HEK293 (cell line): ENCODE measurements around the gene HES7.
"Not testable (repeated sequence)": the region's sequence is repeated elsewhere in the genome, so short reads cannot be mapped to it uniquely, and the experiment has no call there.

Experiments
- CTCF ChIA-PET: fragments of 350-600 bp; formaldehyde crosslinking; extraction: SDS; loops from one replicate; lab custom pipeline; 2021; ENCODE audit warnings: antibody characterized with exemption; lab: Yijun Ruan, JAX
- POLR2A ChIA-PET: fragments of 300-600 bp; formaldehyde crosslinking; extraction: SDS; loops from one replicate; lab custom pipeline; 2020; ENCODE audit warnings: antibody characterized with exemption, inconsistent platforms; lab: Yijun Ruan, JAX
- H3K27ac ChIP-seq: fragments of 200-500 bp; sonication (Bioruptor generic); 2 replicates; pipeline ENCODE4 v1.5.1; 2014; ENCODE audit warnings: low read depth, low read length, control low read depth, inconsistent platforms; ENCODE audit errors: extremely low read depth
- H3K36me3 ChIP-seq, 2 experiments: fragments of 200-500 bp in 1 of 2; sonication (Bioruptor generic) in 1 of 2; 1 replicate in 1 of 2; 2 replicates in 1 of 2; pipeline ENCODE4 v1.5.1; 2014 to 2017; ENCODE audit warnings: inconsistent platforms in 2 of 2, low read length in 2 of 2; ENCODE audit not compliant: control insufficient read depth in 2 of 2, insufficient read depth in 1 of 2
- H3K4me1 ChIP-seq: fragments of 200-500 bp; sonication (Bioruptor generic); 2 replicates; pipeline ENCODE4 v1.5.1; 2014; ENCODE audit warnings: mild to moderate bottlenecking, low read length, inconsistent platforms; ENCODE audit not compliant: control insufficient read depth, insufficient read depth
- H3K4me3 ChIP-seq: 2 replicates; pipeline ENCODE4 v1.5.1; 2011; ENCODE audit warnings: low read depth, mild to moderate bottlenecking, control low read depth, low read length, moderate library complexity
- H3K9me3 ChIP-seq: fragments of 200-500 bp; sonication (Bioruptor generic); 2 replicates; pipeline ENCODE4 v1.5.1; 2014; ENCODE audit warnings: low read depth, low read length, inconsistent platforms; ENCODE audit not compliant: control insufficient read depth, insufficient read depth
- GFI1B ChIP-seq: fragments of 450-650 bp; formaldehyde crosslinking; IDR thresholded peaks from 2 replicates; pipeline ENCODE4 v1.5.1; 2016; ENCODE audit warnings: missing biosample characterization, missing genetic modification characterization
- MZF1 ChIP-seq: fragments of 450-650 bp; formaldehyde crosslinking; IDR thresholded peaks from 2 replicates; pipeline ENCODE4 v1.5.1; 2017; ENCODE audit warnings: missing biosample characterization, missing genetic modification characterization, borderline replicate concordance
- ZBTB1 ChIP-seq: fragments of 450-650 bp; formaldehyde crosslinking; IDR thresholded peaks from 2 replicates; pipeline ENCODE4 v1.5.1; 2016; ENCODE audit warnings: missing biosample characterization, missing genetic modification characterization
- ZBTB21 ChIP-seq: fragments of 450-650 bp; formaldehyde crosslinking; IDR thresholded peaks from 2 replicates; pipeline ENCODE4 v1.5.1; 2017; ENCODE audit warnings: missing biosample characterization, missing genetic modification characterization
- ZNF19 ChIP-seq: fragments of 450-650 bp; formaldehyde crosslinking; IDR thresholded peaks from 2 replicates; pipeline ENCODE4; 2016; ENCODE audit warnings: missing biosample characterization, missing genetic modification characterization, low read depth
- ZNF221 ChIP-seq: fragments of 450-650 bp; formaldehyde crosslinking; IDR thresholded peaks from 2 replicates; pipeline ENCODE4 v1.5.1; 2017; ENCODE audit warnings: missing biosample characterization, missing genetic modification characterization, borderline replicate concordance
- ZNF223 ChIP-seq: fragments of 450-650 bp; formaldehyde crosslinking; IDR thresholded peaks from 2 replicates; pipeline ENCODE4 v1.5.1; 2016; ENCODE audit warnings: missing biosample characterization, missing genetic modification characterization
- ZNF23 ChIP-seq: fragments of 450-650 bp; formaldehyde crosslinking; IDR thresholded peaks from 2 replicates; pipeline ENCODE4 v1.5.1; 2016; ENCODE audit warnings: missing biosample characterization, missing genetic modification characterization, borderline replicate concordance
- ZNF24 ChIP-seq: fragments of 450-650 bp; formaldehyde crosslinking; IDR thresholded peaks from 2 replicates; pipeline ENCODE4 v1.5.1; 2016; ENCODE audit warnings: missing biosample characterization, missing genetic modification characterization
- ZNF366 ChIP-seq: fragments of 450-650 bp; formaldehyde crosslinking; conservative IDR thresholded peaks from 2 replicates; pipeline ENCODE4 v1.5.1; 2016; ENCODE audit warnings: missing biosample characterization, missing genetic modification characterization
- ZNF433 ChIP-seq: fragments of 450-650 bp; formaldehyde crosslinking; IDR thresholded peaks from 2 replicates; pipeline ENCODE4 v1.5.1; 2016; ENCODE audit warnings: missing biosample characterization, missing genetic modification characterization, low read depth
- ZNF529 ChIP-seq: fragments of 450-650 bp; formaldehyde crosslinking; IDR thresholded peaks from 2 replicates; pipeline ENCODE4 v1.5.1; 2017; ENCODE audit warnings: missing genetic modification characterization, missing biosample characterization; ENCODE audit not compliant: insufficient replicate concordance
- ZNF530 ChIP-seq: fragments of 450-650 bp; formaldehyde crosslinking; IDR thresholded peaks from 2 replicates; pipeline ENCODE4 v1.5.1; 2016; ENCODE audit warnings: low read depth, missing biosample characterization, missing genetic modification characterization
- ZNF548 ChIP-seq: fragments of 450-650 bp; formaldehyde crosslinking; IDR thresholded peaks from 2 replicates; pipeline ENCODE4 v1.5.1; 2016; ENCODE audit warnings: missing biosample characterization, missing genetic modification characterization
- ZNF558 ChIP-seq: fragments of 450-650 bp; formaldehyde crosslinking; IDR thresholded peaks from 2 replicates; pipeline ENCODE4 v1.5.1; 2016; ENCODE audit warnings: missing biosample characterization, missing genetic modification characterization
- ZNF610 ChIP-seq: fragments of 450-650 bp; formaldehyde crosslinking; IDR thresholded peaks from 2 replicates; pipeline ENCODE4 v1.5.1; 2016; ENCODE audit warnings: missing biosample characterization, missing genetic modification characterization, borderline replicate concordance
- ZNF629 ChIP-seq: fragments of 450-650 bp; formaldehyde crosslinking; IDR thresholded peaks from 2 replicates; pipeline ENCODE4 v1.5.1; 2017; ENCODE audit warnings: missing biosample characterization, missing genetic modification characterization
- ZNF654 ChIP-seq: fragments of 450-650 bp; formaldehyde crosslinking; IDR thresholded peaks from 2 replicates; pipeline ENCODE4 v1.5.1; 2016; ENCODE audit warnings: low read depth, missing biosample characterization, missing genetic modification characterization
- ZNF791 ChIP-seq: fragments of 450-650 bp; formaldehyde crosslinking; IDR thresholded peaks from 2 replicates; pipeline ENCODE4 v1.5.1; 2016; ENCODE audit warnings: missing biosample characterization, missing genetic modification characterization
- TF ChIP-seq, protein P1 (sequence below): fragments of 450-650 bp; formaldehyde crosslinking; IDR thresholded peaks from 2 replicates; pipeline ENCODE4; 2016; ENCODE audit warnings: missing biosample characterization, missing genetic modification characterization
- TF ChIP-seq, protein P2 (sequence below): fragments of 450-650 bp; formaldehyde crosslinking; conservative IDR thresholded peaks from 2 replicates; pipeline ENCODE4 v1.5.1; 2016; ENCODE audit warnings: low read depth, missing biosample characterization, missing genetic modification characterization
- TF ChIP-seq, protein P3 (sequence below): fragments of 450-650 bp; formaldehyde crosslinking; IDR thresholded peaks from 2 replicates; pipeline ENCODE4 v1.5.1; 2016; ENCODE audit warnings: missing biosample characterization, missing genetic modification characterization
- TF ChIP-seq, protein P4 (sequence below): fragments of 450-650 bp; formaldehyde crosslinking; IDR thresholded peaks from 2 replicates; pipeline ENCODE4 v1.5.1; 2016; ENCODE audit warnings: missing biosample characterization, missing genetic modification characterization

The HES7 gene

GRCh38 chr17:8079291-8080207 lies 44.4 kb downstream of the HES7 start (continued):
- TF ChIP-seq, protein P1, sequence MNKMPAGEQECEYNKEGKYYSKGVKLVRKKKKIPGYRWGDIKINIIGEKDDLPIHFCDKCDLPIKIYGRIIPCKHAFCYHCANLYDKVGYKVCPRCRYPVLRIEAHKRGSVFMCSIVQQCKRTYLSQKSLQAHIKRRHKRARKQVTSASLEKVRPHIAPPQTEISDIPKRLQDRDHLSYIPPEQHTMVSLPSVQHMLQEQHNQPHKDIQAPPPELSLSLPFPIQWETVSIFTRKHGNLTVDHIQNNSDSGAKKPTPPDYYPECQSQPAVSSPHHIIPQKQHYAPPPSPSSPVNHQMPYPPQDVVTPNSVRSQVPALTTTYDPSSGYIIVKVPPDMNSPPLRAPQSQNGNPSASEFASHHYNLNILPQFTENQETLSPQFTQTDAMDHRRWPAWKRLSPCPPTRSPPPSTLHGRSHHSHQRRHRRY, result no peak
- TF ChIP-seq ZNF221 (tag by site-specific recombination), result no peak
- TF ChIP-seq ZNF548 (tag by site-specific recombination), result no peak
- TF ChIP-seq, all 188 proteins: peak for 63

- H3K36me3 ChIP-seq, H3K9me3 ChIP-seq, H3K4me3 ChIP-seq, H3K4me1 ChIP-seq, H3K27ac ChIP-seq, POLR2A ChIA-PET: not testable (repeated sequence)
- CTCF ChIA-PET, result interaction anchor here (0.5 to 27.3 kb wide), 5 partner anchors 11 to 49 kb away, joined by 3 to 561 read pairs (median 214); partner anchors contain the start of genes ALOX12B and ALOXE3
- peak; percentile 47 for TF ChIP-seq ZNF529 (tag by site-specific recombination)
- TF ChIP-seq ZNF19, result 0 out of 2 replicates have a peak, but pooled peaks have one; percentile 70
- peak; percentile 68 for TF ChIP-seq ZNF223
- peak; percentile 59; the same call in 1 of the 2 replicates for TF ChIP-seq ZBTB1 (tag by site-specific recombination)
- TF ChIP-seq, protein P2, sequence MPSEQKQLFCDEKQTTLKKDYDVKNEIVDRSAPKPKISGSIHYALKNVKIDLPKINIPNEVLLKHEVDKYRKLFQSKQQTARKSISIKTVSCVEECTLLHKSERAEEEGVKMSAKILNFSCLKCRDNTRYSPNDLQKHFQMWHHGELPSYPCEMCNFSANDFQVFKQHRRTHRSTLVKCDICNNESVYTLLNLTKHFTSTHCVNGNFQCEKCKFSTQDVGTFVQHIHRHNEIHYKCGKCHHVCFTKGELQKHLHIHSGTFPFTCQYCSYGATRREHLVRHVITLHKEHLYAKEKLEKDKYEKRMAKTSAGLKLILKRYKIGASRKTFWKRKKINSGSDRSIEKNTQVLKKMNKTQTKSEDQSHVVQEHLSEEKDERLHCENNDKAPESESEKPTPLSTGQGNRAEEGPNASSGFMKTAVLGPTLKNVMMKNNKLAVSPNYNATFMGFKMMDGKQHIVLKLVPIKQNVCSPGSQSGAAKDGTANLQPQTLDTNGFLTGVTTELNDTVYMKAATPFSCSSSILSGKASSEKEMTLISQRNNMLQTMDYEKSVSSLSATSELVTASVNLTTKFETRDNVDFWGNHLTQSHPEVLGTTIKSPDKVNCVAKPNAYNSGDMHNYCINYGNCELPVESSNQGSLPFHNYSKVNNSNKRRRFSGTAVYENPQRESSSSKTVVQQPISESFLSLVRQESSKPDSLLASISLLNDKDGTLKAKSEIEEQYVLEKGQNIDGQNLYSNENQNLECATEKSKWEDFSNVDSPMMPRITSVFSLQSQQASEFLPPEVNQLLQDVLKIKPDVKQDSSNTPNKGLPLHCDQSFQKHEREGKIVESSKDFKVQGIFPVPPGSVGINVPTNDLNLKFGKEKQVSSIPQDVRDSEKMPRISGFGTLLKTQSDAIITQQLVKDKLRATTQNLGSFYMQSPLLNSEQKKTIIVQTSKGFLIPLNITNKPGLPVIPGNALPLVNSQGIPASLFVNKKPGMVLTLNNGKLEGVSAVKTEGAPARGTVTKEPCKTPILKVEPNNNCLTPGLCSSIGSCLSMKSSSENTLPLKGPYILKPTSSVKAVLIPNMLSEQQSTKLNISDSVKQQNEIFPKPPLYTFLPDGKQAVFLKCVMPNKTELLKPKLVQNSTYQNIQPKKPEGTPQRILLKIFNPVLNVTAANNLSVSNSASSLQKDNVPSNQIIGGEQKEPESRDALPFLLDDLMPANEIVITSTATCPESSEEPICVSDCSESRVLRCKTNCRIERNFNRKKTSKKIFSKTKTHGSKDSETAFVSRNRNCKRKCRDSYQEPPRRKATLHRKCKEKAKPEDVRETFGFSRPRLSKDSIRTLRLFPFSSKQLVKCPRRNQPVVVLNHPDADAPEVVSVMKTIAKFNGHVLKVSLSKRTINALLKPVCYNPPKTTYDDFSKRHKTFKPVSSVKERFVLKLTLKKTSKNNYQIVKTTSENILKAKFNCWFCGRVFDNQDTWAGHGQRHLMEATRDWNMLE (tag by site-specific recombination), result peak; percentile 97
- TF ChIP-seq ZNF610 (tag by site-specific recombination), result 0 out of 2 replicates have a peak, but pooled peaks have one; percentile 32
- TF ChIP-seq ZNF433 (tag by site-specific recombination), result peak; percentile 96
- peak; percentile 34; the same call in 1 of the 2 replicates for TF ChIP-seq MZF1 (tag by site-specific recombination)
- TF ChIP-seq GFI1B (tag by site-specific recombination), result peak; percentile 29; the same call in 1 of the 2 replicates
- peak; percentile 72; the same call in 1 of the 2 replicates for TF ChIP-seq ZNF530
- TF ChIP-seq ZNF558 (tag by site-specific recombination), result peak; percentile 88; the same call in 1 of the 2 replicates
- peak; percentile 79 for TF ChIP-seq ZNF629 (tag by site-specific recombination)
- TF ChIP-seq ZNF791 (tag by site-specific recombination), result peak; percentile 76; the same call in 1 of the 2 replicates
- 0 out of 2 replicates have a peak, but pooled peaks have one; percentile 41 for TF ChIP-seq ZNF366
- TF ChIP-seq, protein P3, sequence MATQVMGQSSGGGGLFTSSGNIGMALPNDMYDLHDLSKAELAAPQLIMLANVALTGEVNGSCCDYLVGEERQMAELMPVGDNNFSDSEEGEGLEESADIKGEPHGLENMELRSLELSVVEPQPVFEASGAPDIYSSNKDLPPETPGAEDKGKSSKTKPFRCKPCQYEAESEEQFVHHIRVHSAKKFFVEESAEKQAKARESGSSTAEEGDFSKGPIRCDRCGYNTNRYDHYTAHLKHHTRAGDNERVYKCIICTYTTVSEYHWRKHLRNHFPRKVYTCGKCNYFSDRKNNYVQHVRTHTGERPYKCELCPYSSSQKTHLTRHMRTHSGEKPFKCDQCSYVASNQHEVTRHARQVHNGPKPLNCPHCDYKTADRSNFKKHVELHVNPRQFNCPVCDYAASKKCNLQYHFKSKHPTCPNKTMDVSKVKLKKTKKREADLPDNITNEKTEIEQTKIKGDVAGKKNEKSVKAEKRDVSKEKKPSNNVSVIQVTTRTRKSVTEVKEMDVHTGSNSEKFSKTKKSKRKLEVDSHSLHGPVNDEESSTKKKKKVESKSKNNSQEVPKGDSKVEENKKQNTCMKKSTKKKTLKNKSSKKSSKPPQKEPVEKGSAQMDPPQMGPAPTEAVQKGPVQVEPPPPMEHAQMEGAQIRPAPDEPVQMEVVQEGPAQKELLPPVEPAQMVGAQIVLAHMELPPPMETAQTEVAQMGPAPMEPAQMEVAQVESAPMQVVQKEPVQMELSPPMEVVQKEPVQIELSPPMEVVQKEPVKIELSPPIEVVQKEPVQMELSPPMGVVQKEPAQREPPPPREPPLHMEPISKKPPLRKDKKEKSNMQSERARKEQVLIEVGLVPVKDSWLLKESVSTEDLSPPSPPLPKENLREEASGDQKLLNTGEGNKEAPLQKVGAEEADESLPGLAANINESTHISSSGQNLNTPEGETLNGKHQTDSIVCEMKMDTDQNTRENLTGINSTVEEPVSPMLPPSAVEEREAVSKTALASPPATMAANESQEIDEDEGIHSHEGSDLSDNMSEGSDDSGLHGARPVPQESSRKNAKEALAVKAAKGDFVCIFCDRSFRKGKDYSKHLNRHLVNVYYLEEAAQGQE (tag by site-specific recombination), result peak; percentile 86
- TF ChIP-seq ZNF23 (tag by site-specific recombination), result 0 out of 2 replicates have a peak, but pooled peaks have one; percentile 27
- peak; percentile 49; the same call in 1 of the 2 replicates for TF ChIP-seq ZNF24 (tag by site-specific recombination)
- peak; percentile 58 for TF ChIP-seq ZNF654 (tag by site-specific recombination)
- TF ChIP-seq, protein P4, sequence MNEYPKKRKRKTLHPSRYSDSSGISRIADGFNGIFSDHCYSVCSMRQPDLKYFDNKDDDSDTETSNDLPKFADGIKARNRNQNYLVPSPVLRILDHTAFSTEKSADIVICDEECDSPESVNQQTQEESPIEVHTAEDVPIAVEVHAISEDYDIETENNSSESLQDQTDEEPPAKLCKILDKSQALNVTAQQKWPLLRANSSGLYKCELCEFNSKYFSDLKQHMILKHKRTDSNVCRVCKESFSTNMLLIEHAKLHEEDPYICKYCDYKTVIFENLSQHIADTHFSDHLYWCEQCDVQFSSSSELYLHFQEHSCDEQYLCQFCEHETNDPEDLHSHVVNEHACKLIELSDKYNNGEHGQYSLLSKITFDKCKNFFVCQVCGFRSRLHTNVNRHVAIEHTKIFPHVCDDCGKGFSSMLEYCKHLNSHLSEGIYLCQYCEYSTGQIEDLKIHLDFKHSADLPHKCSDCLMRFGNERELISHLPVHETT (tag by site-specific recombination), result peak; percentile 78
- TF ChIP-seq ZBTB21 (tag by site-specific recombination), result peak; percentile 74
These were observed 46.0 kb downstream of the HES7 start for GRCh38 chr17:8077939-8078338.
